ENCODE data around the gene FAM161B.

The FAM161B gene

DNA sequence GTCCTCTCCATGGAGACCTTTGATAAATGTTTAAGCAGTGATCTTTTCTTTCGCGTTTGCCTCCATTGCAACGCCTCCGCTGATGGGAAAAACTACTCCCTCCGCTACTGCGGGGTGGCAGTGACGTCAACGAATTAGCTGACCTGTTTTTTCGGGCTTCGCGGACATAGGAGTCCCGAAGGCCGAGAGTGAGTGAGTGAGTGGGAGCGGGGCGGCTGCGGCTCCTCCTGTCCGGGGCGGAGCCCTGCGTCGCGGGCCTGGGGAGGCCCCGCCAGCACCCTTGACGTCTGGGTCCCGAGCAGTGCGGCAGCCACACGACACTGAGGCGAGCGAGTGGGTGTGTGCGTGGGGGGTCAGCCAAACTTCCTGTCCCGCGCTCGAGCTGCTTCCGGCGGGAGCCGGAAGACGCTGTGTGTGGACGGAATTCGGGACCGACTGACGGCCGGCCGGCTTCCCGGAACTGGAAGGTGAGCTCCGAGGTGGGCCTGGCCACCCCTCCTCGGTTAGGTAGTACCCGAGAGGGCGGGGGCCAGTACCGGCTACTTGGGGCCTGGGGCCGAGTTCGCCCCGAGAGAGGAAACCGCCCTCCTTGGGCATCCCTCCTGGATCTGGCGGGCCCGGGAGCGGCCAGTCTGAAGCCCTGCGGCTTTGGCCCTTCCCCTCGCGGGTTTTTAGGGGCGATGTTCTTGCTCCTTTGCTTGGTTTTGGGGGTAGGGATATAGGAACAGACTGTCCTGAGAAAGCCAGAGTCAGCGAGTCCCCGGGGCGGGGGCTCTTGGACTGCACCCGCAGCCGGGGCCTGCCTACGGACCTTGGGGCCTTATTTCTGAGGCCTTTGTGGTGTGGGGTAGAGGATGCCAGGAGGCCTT lies 63.2 kb downstream of the FAM161B start, which contains the start of gene ZNF410 (continued):
- no peak for TF ChIP-seq ZNF148 (tag by site-specific recombination; IDR thresholded peaks at IDR 0.05; ENCODE audit: borderline replicate concordance)
- TF ChIP-seq KLF8 (tag by site-specific recombination; IDR thresholded peaks at IDR 0.05), result peak; percentile 82
- no peak for TF ChIP-seq ZFP3 (tag by site-specific recombination; IDR thresholded peaks at IDR 0.05; ENCODE audit: low read depth)
- TF ChIP-seq EGR2 (tag by site-specific recombination; IDR thresholded peaks at IDR 0.05; ENCODE audit: low read depth), result peak; percentile 87
- peak; percentile 98 for TF ChIP-seq PATZ1 (tag by site-specific recombination; IDR thresholded peaks at IDR 0.05)
- TF ChIP-seq ZNF423 (tag by site-specific recombination; IDR thresholded peaks at IDR 0.05), result peak; percentile 37; the same call in 1 of the 2 replicates
- TF ChIP-seq, protein P1, sequence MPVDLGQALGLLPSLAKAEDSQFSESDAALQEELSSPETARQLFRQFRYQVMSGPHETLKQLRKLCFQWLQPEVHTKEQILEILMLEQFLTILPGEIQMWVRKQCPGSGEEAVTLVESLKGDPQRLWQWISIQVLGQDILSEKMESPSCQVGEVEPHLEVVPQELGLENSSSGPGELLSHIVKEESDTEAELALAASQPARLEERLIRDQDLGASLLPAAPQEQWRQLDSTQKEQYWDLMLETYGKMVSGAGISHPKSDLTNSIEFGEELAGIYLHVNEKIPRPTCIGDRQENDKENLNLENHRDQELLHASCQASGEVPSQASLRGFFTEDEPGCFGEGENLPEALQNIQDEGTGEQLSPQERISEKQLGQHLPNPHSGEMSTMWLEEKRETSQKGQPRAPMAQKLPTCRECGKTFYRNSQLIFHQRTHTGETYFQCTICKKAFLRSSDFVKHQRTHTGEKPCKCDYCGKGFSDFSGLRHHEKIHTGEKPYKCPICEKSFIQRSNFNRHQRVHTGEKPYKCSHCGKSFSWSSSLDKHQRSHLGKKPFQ (tag by site-specific recombination; IDR thresholded peaks at IDR 0.05), result 0 out of 2 replicates have a peak, but pooled peaks have one; percentile 10
- TF ChIP-seq ZBTB48 (tag by site-specific recombination; IDR thresholded peaks at IDR 0.05), result 0 out of 2 replicates have a peak, but pooled peaks have one; percentile 20
- TF ChIP-seq ZNF214 (tag by site-specific recombination; IDR thresholded peaks at IDR 0.05; ENCODE audit: borderline replicate concordance), result no peak
- TF ChIP-seq, protein P2, sequence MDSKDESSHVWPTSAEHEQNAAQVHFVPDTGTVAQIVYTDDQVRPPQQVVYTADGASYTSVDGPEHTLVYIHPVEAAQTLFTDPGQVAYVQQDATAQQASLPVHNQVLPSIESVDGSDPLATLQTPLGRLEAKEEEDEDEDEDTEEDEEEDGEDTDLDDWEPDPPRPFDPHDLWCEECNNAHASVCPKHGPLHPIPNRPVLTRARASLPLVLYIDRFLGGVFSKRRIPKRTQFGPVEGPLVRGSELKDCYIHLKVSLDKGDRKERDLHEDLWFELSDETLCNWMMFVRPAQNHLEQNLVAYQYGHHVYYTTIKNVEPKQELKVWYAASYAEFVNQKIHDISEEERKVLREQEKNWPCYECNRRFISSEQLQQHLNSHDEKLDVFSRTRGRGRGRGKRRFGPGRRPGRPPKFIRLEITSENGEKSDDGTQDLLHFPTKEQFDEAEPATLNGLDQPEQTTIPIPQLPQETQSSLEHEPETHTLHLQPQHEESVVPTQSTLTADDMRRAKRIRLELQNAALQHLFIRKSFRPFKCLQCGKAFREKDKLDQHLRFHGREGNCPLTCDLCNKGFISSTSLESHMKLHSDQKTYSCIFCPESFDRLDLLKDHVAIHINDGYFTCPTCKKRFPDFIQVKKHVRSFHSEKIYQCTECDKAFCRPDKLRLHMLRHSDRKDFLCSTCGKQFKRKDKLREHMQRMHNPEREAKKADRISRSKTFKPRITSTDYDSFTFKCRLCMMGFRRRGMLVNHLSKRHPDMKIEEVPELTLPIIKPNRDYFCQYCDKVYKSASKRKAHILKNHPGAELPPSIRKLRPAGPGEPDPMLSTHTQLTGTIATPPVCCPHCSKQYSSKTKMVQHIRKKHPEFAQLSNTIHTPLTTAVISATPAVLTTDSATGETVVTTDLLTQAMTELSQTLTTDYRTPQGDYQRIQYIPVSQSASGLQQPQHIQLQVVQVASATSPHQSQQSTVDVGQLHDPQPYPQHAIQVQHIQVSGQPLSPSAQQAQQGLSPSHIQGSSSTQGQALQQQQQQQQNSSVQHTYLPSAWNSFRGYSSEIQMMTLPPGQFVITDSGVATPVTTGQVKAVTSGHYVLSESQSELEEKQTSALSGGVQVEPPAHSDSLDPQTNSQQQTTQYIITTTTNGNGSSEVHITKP (tag by site-specific recombination; IDR thresholded peaks at IDR 0.05), result peak; percentile 96
- no peak for TF ChIP-seq SALL2 (tag by site-specific recombination; IDR thresholded peaks at IDR 0.05; ENCODE audit: borderline replicate concordance)
- TF ChIP-seq ZSCAN23 (tag by site-specific recombination; IDR thresholded peaks at IDR 0.05), result no peak
- TF ChIP-seq ZBTB1 (tag by site-specific recombination; IDR thresholded peaks at IDR 0.05), result peak; percentile 79; the same call in 1 of the 2 replicates
- peak; percentile 93 for TF ChIP-seq ZEB2 (tag by site-specific recombination; IDR thresholded peaks at IDR 0.05)
- TF ChIP-seq, protein P3, sequence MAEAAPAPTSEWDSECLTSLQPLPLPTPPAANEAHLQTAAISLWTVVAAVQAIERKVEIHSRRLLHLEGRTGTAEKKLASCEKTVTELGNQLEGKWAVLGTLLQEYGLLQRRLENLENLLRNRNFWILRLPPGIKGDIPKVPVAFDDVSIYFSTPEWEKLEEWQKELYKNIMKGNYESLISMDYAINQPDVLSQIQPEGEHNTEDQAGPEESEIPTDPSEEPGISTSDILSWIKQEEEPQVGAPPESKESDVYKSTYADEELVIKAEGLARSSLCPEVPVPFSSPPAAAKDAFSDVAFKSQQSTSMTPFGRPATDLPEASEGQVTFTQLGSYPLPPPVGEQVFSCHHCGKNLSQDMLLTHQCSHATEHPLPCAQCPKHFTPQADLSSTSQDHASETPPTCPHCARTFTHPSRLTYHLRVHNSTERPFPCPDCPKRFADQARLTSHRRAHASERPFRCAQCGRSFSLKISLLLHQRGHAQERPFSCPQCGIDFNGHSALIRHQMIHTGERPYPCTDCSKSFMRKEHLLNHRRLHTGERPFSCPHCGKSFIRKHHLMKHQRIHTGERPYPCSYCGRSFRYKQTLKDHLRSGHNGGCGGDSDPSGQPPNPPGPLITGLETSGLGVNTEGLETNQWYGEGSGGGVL (tag by site-specific recombination; IDR thresholded peaks at IDR 0.05), result peak; percentile 41; the same call in 1 of the 2 replicates
- peak; percentile 97 for TF ChIP-seq KLF9 (tag by site-specific recombination; IDR thresholded peaks at IDR 0.05; ENCODE audit: low read depth)
- TF ChIP-seq, protein P4, sequence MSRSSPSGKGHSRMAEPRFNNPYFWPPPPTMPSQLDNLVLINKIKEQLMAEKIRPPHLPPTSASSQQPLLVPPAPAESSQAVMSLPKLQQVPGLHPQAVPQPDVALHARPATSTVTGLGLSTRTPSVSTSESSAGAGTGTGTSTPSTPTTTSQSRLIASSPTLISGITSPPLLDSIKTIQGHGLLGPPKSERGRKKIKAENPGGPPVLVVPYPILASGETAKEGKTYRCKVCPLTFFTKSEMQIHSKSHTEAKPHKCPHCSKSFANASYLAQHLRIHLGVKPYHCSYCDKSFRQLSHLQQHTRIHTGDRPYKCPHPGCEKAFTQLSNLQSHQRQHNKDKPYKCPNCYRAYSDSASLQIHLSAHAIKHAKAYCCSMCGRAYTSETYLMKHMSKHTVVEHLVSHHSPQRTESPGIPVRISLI (tag by site-specific recombination; IDR thresholded peaks at IDR 0.05), result peak; percentile 59; the same call in 1 of the 2 replicates
- no peak for TF ChIP-seq ZNF10 (tag by site-specific recombination; IDR thresholded peaks at IDR 0.05)
- TF ChIP-seq, protein P5, sequence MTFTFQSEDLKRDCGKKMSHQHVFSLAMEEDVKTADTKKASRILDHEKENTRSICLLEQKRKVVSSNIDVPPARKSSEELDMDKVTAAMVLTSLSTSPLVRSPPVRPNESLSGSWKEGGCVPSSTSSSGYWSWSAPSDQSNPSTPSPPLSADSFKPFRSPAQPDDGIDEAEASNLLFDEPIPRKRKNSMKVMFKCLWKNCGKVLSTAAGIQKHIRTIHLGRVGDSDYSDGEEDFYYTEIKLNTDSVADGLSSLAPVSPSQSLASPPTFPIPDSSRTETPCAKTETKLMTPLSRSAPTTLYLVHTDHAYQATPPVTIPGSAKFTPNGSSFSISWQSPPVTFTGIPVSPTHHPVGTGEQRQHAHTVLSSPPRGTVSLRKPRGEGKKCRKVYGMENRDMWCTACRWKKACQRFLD (tag by site-specific recombination; IDR thresholded peaks at IDR 0.05), result peak; percentile 81; the same call in 1 of the 2 replicates
- TF ChIP-seq IKZF3 (tag by site-specific recombination; IDR thresholded peaks at IDR 0.05), result peak; percentile 30; the same call in 1 of the 2 replicates
- TF ChIP-seq ZNF2 (tag by site-specific recombination; IDR thresholded peaks at IDR 0.05), result peak; percentile 31; the same call in 1 of the 2 replicates
